Measurements from ENCODE around the gene SLC6A3.
A peak's percentile ranks its signal among the peaks of the same experiment; 100 is the strongest.

Gene SLC6A3

DNA sequence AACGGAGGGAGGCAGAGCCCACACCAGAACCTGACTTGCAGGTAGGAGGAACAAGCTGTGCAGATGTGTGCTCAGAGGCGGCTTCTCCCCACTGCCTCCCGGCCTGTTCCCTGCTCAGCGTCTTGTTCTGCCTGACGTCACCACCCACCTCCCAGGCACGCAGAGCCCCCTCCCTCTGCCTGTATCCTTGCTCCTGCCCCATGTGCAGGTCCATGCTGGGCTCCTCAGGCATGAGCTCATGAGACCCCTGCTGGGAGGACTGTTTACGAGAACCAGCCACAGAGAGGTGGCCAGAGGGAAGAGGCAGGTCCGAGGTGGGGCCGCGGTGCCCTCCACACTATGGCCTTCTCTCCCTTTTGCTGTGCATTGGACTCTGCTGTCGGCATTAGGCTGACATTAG, 45.5 kb downstream of the SLC6A3 start:
- no peak overlapping the region for H3K27ac Mint-ChIP-seq
- DNase-seq (no peak), ATAC-seq (replicated peaks) (no peak)
- H3K4me1 Mint-ChIP-seq, result no peaks in the 10 kb centered on the region
- peaks cover 38 to 43% of the 10 kb centered on the region in 2 donors for H3K27me3 Mint-ChIP-seq
- no peak overlapping the region for H3K4me3 Mint-ChIP-seq
- H3K36me3 Mint-ChIP-seq, result no peaks in the 10 kb centered on the region
- H3K9me3 Mint-ChIP-seq, result peaks cover 0 to 2% of the 10 kb centered on the region in 2 donors

DNA sequence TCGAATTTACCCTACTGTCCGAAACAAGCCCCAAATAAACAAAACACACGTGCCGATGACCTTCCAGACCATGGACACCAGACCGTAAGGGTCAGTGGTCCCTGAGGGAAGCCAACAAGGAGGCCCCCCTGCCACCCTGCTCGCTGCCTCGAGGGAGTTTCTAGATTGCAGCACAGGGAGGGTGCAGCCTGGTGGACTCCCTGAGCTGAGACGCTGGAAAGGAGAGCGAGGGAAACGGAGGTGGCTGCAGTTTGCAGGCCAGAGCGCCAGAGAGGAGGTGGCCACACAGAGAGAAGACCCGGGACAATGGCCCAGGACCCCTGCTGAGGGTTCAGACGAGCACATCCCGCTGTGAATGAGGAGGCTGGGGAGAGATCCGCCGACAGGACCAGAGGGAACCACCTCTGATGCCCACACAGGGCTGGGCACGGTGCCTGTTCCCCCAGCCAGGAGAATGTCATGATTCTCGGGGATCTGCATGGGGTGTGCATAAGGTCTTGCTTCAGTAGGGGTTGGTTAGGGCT, 48.9 kb downstream of the SLC6A3 start:
- H3K4me1 Mint-ChIP-seq, result peaks cover 0 to 3% of the 10 kb centered on the region in 2 donors
- H3K36me3 Mint-ChIP-seq, result no peaks in the 10 kb centered on the region
- peaks cover 0 to 2% of the 10 kb centered on the region in 2 donors for H3K9me3 Mint-ChIP-seq
- peaks cover 45 to 62% of the 10 kb centered on the region in 2 donors for H3K27me3 Mint-ChIP-seq
- no peak for ATAC-seq (replicated peaks)
- no peak for DNase-seq
- H3K27ac Mint-ChIP-seq, result no peak overlapping the region
- no peak overlapping the region for H3K4me3 Mint-ChIP-seq

DNA sequence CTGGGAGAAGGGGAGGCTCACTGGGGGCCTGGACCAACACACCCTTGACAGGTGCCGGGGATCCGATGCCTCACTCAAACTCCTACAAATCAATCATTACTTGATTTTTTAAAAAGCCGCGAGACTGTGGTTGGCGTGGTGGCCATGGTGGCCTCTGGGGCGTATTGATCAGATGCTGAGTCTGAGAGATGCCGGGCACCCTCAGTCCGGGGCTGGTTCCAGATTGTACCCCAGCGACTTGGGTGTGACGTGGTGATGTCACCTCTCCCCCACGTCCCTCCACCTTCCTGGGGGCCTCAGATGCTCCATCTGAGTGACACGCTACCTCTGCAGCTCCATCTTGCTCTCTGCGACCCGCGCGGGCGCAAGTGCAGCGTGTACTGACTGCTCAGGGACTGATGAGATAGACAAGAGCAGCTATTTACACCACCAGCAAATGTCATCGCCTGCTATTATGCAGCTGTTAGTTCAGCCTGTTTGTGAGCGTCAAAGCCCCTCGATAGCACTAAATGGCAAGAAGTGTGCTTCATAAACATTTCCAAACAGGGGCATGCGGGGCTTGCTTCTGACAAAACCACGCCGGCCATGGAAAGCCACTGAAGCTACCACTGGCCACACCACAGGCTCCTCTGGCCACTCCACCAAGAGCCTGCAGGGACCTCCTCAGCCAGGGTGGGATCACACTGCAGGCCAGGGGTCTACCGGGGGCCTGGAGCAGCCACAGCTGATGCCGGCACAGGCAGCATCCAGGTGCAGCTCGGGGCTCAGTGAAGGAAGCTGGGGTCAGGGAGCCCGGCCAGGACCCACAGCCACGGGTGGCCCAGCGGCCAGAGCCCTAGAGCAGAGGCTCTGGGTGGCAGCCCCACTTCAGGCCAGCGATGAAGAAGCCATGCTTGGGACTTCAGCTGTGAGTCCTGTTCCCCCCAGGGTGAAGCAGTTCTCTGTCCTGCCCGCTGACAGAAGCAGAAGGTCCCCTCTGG, 50.1 kb downstream of the SLC6A3 start:
- Mint-ChIP-seq H3K4me3 (no peak overlapping the region), H3K4me1 (peaks cover 0 to 3% of the 10 kb centered on the region in 2 donors), H3K27ac (no peak overlapping the region), H3K27me3 (peaks cover 45 to 56% of the 10 kb centered on the region in 2 donors), H3K9me3 (peaks cover 0 to 2% of the 10 kb centered on the region in 2 donors), H3K36me3 (no peaks in the 10 kb centered on the region)
- no peak for DNase-seq
- no peak for ATAC-seq (replicated peaks)

DNA sequence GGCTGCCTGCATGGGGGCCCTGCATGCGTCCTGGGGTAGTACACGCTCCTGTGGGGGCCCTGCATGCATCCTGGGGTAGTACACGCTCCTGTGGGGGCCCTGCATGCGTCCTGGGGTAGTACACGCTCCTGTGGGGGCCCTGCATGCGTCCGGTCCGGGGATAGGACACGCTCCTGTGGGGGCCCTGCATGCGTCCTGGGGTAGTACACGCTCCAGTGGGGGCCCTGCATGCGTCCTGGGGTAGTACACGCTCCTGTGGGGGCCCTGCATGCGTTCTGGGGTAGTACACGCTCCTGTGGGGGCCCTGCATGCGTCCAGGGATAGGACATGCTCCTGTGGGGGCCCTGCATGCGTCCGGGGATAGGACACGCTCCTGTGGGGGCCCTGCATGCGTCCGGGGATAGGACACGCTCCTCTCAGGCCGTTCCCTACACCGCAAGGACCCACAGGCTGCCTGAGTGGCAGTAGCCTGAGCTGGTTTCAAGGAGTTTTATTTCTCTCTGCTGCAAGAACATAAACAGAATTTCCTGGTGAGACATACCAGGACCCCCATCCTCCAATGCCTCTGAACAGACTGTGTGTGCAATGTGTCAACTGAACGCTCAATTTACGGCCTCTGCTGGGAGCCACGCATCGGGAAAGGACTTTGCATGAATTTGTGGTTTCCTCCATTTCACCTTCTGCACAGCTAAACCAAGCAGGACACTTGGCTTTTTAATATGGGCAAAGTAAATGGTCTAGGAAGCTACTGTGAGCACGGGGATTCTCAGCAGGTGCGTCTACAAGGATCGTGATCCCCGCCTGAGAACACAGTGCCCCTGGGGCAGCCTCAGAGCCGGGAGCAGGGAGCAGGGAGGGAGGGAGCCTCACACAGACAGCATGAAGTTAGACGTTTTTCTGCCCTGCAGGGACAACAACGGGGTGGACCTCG, 51.4 kb downstream of the SLC6A3 start:
- Mint-ChIP-seq H3K36me3 (no peaks in the 10 kb centered on the region), H3K4me1 (peaks cover 0 to 3% of the 10 kb centered on the region in 2 donors), H3K27me3 (peaks cover 36 to 56% of the 10 kb centered on the region in 2 donors), H3K9me3 (peaks cover 0 to under 1% of the 10 kb centered on the region in 2 donors), H3K27ac (no peak overlapping the region), H3K4me3 (no peak overlapping the region)
- DNase-seq, result no peak
- ATAC-seq (replicated peaks), result no peak

DNA sequence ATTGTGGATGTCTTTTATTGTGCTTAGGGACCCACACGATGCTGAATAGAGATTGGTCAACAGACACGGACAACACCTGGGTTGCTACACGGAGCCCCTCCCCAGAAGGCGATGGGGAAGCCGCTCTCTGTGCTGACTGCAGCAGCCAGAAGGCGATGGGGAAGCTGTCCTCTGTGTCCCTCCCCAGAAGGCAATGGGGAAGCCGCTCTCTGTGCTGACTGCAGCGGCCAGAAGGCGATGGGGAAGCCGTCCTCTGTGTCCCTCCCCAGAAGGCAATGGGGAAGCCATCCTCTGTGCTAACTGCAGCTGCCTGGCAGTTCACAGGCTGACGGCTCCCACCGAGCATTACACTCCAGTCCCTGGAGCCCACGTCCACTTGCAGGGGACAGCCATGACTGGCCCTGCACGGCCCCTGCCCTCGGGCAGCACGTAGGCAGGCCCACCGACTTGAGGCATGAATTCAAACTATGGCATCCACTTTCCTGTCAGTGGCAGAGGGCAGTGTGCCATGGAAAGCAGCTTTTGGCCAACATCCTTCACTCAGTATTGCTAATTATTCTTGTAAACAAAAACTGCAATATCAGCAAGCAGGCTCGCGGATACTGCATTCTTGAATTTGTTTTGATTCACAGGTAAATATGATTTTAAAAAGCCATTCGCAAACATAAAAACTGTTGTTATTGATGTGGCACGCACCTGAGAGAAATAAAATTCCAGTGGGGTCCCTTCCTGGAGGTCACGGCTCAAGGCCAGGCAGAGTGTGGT, 52.3 kb downstream of the SLC6A3 start:
- H3K4me1 Mint-ChIP-seq, result peaks cover 0 to 5% of the 10 kb centered on the region in 2 donors
- H3K36me3 Mint-ChIP-seq, result no peaks in the 10 kb centered on the region
- no peak overlapping the region for H3K4me3 Mint-ChIP-seq
- no peak overlapping the region for H3K27ac Mint-ChIP-seq
- peaks cover 0 to 2% of the 10 kb centered on the region in 2 donors for H3K9me3 Mint-ChIP-seq
- DNase-seq (no peak), ATAC-seq (replicated peaks) (no peak)
- H3K27me3 Mint-ChIP-seq, result peaks cover 44 to 64% of the 10 kb centered on the region in 2 donors

DNA sequence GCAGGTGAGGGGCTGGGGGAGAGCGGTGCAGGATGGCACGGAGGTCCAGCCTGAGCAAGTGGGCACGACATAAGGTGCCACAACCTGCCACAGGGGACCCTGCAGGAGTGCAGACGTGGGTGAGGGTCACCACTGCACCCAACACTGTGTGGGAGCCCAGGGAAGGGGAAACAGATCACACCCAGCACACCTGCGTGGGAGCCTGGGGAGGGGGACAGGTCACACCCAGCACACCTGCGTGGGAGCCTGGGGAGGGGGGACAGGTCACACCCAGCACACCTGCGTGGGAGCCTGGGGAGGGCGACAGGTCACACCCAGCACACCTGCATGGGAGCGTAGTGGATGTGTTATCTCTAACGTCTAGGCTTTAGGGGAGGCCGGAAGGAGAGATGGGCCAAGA, 53.0 kb downstream of the SLC6A3 start:
- no peaks in the 10 kb centered on the region for H3K36me3 Mint-ChIP-seq
- DNase-seq (no peak), ATAC-seq (replicated peaks) (no peak)
- peaks cover 4 to 7% of the 10 kb centered on the region in 2 donors for H3K4me1 Mint-ChIP-seq
- H3K27me3 Mint-ChIP-seq, result peaks cover 39 to 65% of the 10 kb centered on the region in 2 donors
- no peak overlapping the region for H3K4me3 Mint-ChIP-seq
- no peak overlapping the region for H3K27ac Mint-ChIP-seq
- H3K9me3 Mint-ChIP-seq, result peaks cover 0 to 2% of the 10 kb centered on the region in 2 donors

DNA sequence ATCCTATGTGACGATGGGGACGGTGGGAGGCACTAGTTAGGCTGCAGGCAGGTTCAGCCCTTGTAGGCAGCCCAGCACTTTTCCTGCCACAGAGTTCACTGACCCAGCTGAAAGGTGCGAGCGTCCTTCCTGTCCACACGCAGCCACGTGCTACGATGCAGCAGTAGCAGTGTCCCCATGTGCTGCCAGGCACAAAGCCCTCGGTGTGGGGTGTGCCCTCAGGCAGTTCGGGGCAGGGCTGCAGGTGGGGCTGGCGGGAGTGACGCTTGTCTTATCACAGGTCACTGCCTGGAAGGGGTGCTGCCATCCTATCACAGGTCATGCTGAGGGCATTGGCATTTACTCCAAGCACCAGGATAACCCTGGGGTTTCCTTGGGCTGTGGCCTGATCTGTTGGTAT, 53.5 kb downstream of the SLC6A3 start:
- DNase-seq, result no peak
- no peak overlapping the region for H3K4me3 Mint-ChIP-seq
- peaks cover 33 to 59% of the 10 kb centered on the region in 2 donors for H3K27me3 Mint-ChIP-seq
- no peak for ATAC-seq (replicated peaks)
- no peaks in the 10 kb centered on the region for H3K36me3 Mint-ChIP-seq
- H3K9me3 Mint-ChIP-seq, result peaks cover 0 to 2% of the 10 kb centered on the region in 2 donors
- no peak overlapping the region for H3K27ac Mint-ChIP-seq
- peaks cover 10 to 12% of the 10 kb centered on the region in 2 donors for H3K4me1 Mint-ChIP-seq

DNA sequence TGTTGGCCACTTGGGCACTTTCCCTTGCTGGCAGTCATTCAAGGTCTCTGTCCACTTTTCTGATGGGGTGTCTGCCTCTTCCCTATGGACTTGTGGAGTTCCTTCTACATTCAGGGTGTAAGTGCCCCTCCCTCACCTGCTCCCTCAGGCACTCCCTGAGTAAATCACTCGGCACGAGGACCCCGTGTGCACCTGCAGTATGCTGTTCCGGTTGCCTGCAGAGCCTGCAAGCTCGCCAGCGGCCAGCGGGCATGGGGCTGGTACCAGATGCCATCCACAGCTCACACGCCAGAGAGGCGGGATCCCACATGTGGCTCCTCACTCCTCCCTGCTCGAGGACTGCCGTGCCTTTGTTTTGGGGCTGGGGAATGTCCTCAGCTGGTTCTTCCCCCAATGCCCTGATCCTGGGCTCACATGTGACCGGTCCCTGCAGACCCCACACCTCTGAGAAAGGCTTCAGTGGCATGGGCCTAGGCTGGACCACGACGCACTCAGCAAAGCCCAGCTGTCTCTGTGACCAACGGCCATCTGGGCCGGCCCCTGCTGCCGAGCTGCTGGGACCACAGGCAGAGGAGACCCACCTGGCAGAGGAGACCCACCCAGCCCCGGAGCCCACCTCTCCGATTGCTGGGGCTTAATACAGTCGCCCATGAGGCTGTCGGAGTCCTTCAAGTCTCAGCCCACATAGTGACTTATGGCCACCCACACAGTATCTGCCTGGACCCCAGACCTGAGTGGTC, 54.2 kb downstream of the SLC6A3 start:
- DNase-seq, result no peak
- Mint-ChIP-seq H3K27me3 (peaks cover 27 to 53% of the 10 kb centered on the region in 2 donors), H3K36me3 (no peaks in the 10 kb centered on the region), H3K9me3 (peaks cover 0 to 2% of the 10 kb centered on the region in 2 donors), H3K4me3 (no peak overlapping the region), H3K27ac (no peak overlapping the region), H3K4me1 (peaks cover 15% of the 10 kb centered on the region in 2 donors)
- ATAC-seq (replicated peaks), result no peak

DNA sequence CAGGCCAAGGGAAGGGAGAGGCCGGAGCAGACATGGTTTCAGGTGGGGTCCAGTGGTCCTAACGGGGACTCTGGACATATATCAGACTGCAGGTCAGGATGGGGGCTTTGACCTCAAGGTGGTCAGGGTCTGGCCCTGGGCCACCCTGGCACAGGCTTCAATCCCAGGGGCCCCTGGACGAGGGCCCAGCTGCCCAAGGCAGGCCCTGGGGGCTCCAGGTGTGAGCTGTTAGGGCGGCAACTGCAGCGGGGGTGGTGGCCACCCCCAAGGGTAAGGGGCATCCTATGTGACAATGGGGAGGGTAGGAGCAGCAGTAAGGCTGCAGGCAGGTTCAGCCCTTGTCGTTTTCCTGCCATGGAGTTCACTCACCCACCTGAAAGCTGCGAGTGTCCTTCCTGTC, 54.9 kb downstream of the SLC6A3 start:
- no peak overlapping the region for H3K27ac Mint-ChIP-seq
- DNase-seq (no peak), ATAC-seq (replicated peaks) (no peak)
- H3K9me3 Mint-ChIP-seq, result peaks cover 0 to 2% of the 10 kb centered on the region in 2 donors
- H3K27me3 Mint-ChIP-seq, result peaks cover 23 to 47% of the 10 kb centered on the region in 2 donors
- H3K36me3 Mint-ChIP-seq, result no peaks in the 10 kb centered on the region
- peaks cover 19% of the 10 kb centered on the region in 2 donors for H3K4me1 Mint-ChIP-seq
- H3K4me3 Mint-ChIP-seq, result no peak overlapping the region

DNA sequence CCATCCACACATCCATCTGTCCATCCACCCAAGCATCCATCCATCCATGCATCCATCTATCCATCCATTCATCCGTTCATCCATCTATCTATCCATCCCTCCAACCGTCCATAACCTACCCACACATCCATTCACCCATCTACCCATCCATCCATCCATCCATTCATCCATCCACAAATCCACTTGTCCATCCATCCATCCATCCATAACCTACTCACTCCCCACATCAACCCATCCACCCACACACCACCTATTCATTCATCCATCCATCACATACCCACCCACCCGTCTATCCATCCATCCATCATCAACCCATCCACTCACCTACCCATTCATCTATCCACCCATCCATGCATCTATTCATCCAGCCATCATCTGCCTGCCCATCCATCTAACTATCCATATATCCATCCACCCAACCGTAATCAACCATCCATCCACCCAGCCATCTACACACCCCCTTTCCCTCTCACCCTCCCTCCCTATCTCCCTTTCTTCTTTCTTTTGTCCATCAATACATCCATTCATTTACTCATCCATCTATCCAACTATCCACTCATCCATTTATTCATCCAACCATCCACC, 56.8 kb downstream of the SLC6A3 start:
- DNase-seq, result no peak
- H3K4me1 Mint-ChIP-seq, result peaks cover 20 to 22% of the 10 kb centered on the region in 2 donors
- H3K36me3 Mint-ChIP-seq, result no peaks in the 10 kb centered on the region
- no peak overlapping the region for H3K27ac Mint-ChIP-seq
- H3K27me3 Mint-ChIP-seq, result peaks cover 13 to 31% of the 10 kb centered on the region in 2 donors
- no peak for ATAC-seq (replicated peaks)
- peaks cover 0 to 2% of the 10 kb centered on the region in 2 donors for H3K9me3 Mint-ChIP-seq
- peak overlapping the region in 1 of 2 donors; percentile 0 for H3K4me3 Mint-ChIP-seq

DNA sequence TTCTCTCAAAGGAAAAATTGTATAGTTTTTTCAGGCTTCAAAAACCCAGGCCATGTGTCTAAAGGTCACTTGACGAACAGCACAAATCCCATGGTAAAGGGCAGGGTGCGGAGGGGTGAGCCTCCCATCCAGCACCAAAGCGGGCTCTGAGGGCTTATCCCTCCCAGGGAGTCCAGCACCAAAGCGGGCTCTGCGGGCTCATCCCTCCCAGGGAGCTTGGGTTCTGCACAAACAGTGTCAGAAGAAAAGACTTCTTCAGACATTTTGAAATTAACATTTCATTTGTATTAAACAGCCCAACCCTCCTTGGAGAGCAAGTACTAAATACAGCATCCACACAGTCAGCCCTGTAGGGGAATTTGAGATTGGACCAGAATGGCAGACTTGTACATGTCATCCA, 57.4 kb downstream of the SLC6A3 start:
- DNase-seq (no peak), ATAC-seq (replicated peaks) (no peak)
- no peak overlapping the region for H3K27ac Mint-ChIP-seq
- H3K4me3 Mint-ChIP-seq, result no peak overlapping the region
- H3K27me3 Mint-ChIP-seq, result peaks cover 13 to 27% of the 10 kb centered on the region in 2 donors
- H3K4me1 Mint-ChIP-seq, result peaks cover 20 to 22% of the 10 kb centered on the region in 2 donors
- peaks cover 0 to 2% of the 10 kb centered on the region in 2 donors for H3K9me3 Mint-ChIP-seq
- no peaks in the 10 kb centered on the region for H3K36me3 Mint-ChIP-seq

DNA sequence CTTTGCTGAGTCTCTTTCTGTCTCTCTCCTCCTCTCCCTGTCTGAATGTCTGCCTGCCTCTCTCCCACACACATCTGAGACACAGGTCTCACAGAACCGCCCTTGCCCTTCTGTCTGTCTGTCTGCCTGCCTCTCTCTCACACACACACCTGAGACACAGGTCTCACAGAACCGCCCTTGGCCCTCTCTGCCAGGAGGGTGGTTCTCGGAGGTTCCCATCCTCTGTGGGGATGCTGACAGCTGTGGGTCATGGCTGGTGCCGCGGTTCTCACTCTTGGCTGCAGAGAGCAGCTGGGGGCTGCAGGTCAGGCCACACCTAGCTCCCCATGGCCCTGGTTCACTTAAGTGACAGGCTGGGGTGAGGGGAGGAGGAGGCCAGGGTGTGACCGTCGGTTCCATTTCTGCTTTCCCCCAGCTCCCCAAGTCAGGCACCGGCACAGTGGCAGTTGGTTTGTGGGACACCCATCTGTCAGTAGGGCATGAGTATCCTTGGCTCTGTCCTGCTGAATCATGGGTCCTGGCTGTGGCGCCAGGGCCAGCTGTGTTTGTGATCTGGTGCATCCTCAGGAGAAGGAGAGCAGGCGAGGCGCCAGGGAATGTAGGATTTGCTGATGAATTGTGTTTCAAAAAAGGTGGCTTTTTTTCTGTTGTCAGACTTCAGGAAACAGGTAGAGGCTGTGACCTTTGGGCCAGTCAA, 58.0 kb downstream of the SLC6A3 start:
- peaks cover 12 to 23% of the 10 kb centered on the region in 2 donors for H3K27me3 Mint-ChIP-seq
- peak overlapping the region; percentile 93 to 94 for H3K4me3 Mint-ChIP-seq
- peak overlapping the region; percentile 96 for H3K27ac Mint-ChIP-seq
- H3K36me3 Mint-ChIP-seq, result no peaks in the 10 kb centered on the region
- DNase-seq (no peak), ATAC-seq (replicated peaks) (no peak)
- H3K9me3 Mint-ChIP-seq, result peaks cover 0 to 2% of the 10 kb centered on the region in 2 donors
- peaks cover 19 to 22% of the 10 kb centered on the region in 2 donors for H3K4me1 Mint-ChIP-seq

All from stimulated activated naive B cell treated with anti-CD40 and anti-IgM and Interleukin-4, amounts not matched to agents 10 μg/mL and 1 μg/mL and 100 μg/mL, for 72 hours (primary cell).